CD4-positive, alpha-beta T cell treated with Interleukin-21 for 1 hour (primary cell): ENCODE measurements around the gene PHIP.
"Not testable (repeated sequence)": the region's sequence is repeated elsewhere in the genome, so short reads cannot be mapped to it uniquely, and the experiment has no call there.

Source experiments
- DNase-seq: peaks from one replicate; pipeline ENCODE4 v3.0.0-alpha.2; 2020

The PHIP gene

GRCh38 chr6:79078075-79078969 lies at the start of gene PHIP:
Gene PHIP (minus strand): TSS chr6:79078254. CDS start chr6:79078068, 186 bp downstream.
- DNase-seq, result peak; percentile 94

GRCh38 chr6:79127660-79128059 lies 49.6 kb upstream of the PHIP start:
- DNase-seq, result no peak

- DNase-seq, result no peak
Observed at GRCh38 chr6:79119217-79119616, 41.2 kb upstream of the PHIP start.

- DNase-seq, result no peak
Observed at GRCh38 chr6:79117752-79118151, 39.7 kb upstream of the PHIP start.

- no peak for DNase-seq
Observed at GRCh38 chr6:79115553-79116182, 37.6 kb upstream of the PHIP start.

GRCh38 chr6:79111549-79111948 lies 33.5 kb upstream of the PHIP start:
- no peak for DNase-seq

- DNase-seq, result no peak
Observed at GRCh38 chr6:79101164-79101563, 23.1 kb upstream of the PHIP start.

GRCh38 chr6:79100304-79100703 lies 22.2 kb upstream of the PHIP start:
- DNase-seq, result no peak

- no peak for DNase-seq
Observed at GRCh38 chr6:79094938-79095337, 16.9 kb upstream of the PHIP start.

- not testable (repeated sequence) for DNase-seq
Observed at GRCh38 chr6:79091801-79092200, 13.7 kb upstream of the PHIP start.

GRCh38 chr6:79089552-79090404 lies 11.7 kb upstream of the PHIP start:
- DNase-seq, result no peak

- no peak for DNase-seq
Observed at GRCh38 chr6:79084693-79085092, 6.6 kb upstream of the PHIP start.

GRCh38 chr6:79082304-79082703 lies 4.2 kb upstream of the PHIP start:
- no peak for DNase-seq

GRCh38 chr6:79081663-79082062 lies 3.6 kb upstream of the PHIP start:
- no peak for DNase-seq

- DNase-seq, result no peak
Observed at GRCh38 chr6:79079561-79080041, 1.5 kb upstream of the PHIP start.

- DNase-seq, result no peak
Observed at GRCh38 chr6:79077715-79078074, 359 bp downstream of the PHIP start.

- peak; percentile 90 for DNase-seq
Observed at GRCh38 chr6:79076782-79077641, 1.0 kb downstream of the PHIP start.

GRCh38 chr6:79076160-79076559 lies 1.9 kb downstream of the PHIP start:
- peak; percentile 15 for DNase-seq

GRCh38 chr6:79073888-79074287 lies 4.2 kb downstream of the PHIP start:
- no peak for DNase-seq

- DNase-seq, result no peak
Observed at GRCh38 chr6:79072640-79073181, 5.3 kb downstream of the PHIP start.

GRCh38 chr6:79071547-79071946 lies 6.5 kb downstream of the PHIP start:
- no peak for DNase-seq
